HEK293 (cell line): ENCODE measurements around the gene AGO1.

ENCODE experiments used
- EGR2 ChIP-seq: fragments of 450-650 bp; formaldehyde crosslinking; IDR thresholded peaks from 2 replicates; pipeline ENCODE4 v1.5.1; 2016; ENCODE audit warnings: low read depth, missing biosample characterization, missing genetic modification characterization
- IKZF3 ChIP-seq: fragments of 450-650 bp; IDR thresholded peaks from 2 replicates; pipeline ENCODE4 v1.5.0; 2018; ENCODE audit warnings: missing biosample characterization, mild to moderate bottlenecking, missing genetic modification characterization, moderate library complexity
- KLF7 ChIP-seq: fragments of 450-650 bp; formaldehyde crosslinking; IDR thresholded peaks from 2 replicates; pipeline ENCODE4 v1.5.1; 2016; ENCODE audit warnings: missing biosample characterization, missing genetic modification characterization, borderline replicate concordance
- OSR2 ChIP-seq: fragments of 450-650 bp; formaldehyde crosslinking; IDR thresholded peaks from 2 replicates; pipeline ENCODE4 v1.5.1; 2016; ENCODE audit warnings: missing biosample characterization, missing genetic modification characterization
- REST ChIP-seq: fragments of 450-650 bp; formaldehyde crosslinking; IDR thresholded peaks from 2 replicates; pipeline ENCODE4 v1.5.1; 2016; ENCODE audit warnings: missing biosample characterization, missing genetic modification characterization
- SALL2 ChIP-seq: fragments of 450-650 bp; formaldehyde crosslinking; IDR thresholded peaks from 2 replicates; pipeline ENCODE4 v1.5.0; 2017; ENCODE audit warnings: missing biosample characterization, mild to moderate bottlenecking, missing genetic modification characterization, borderline replicate concordance
- SCRT2 ChIP-seq: fragments of 450-650 bp; formaldehyde crosslinking; IDR thresholded peaks from 2 replicates; pipeline ENCODE4 v1.5.1; 2016; ENCODE audit warnings: missing biosample characterization, missing genetic modification characterization
- SETDB1 ChIP-seq: IDR thresholded peaks from one replicate; pipeline ENCODE4 v1.6.1; 2017; ENCODE audit warnings: mild to moderate bottlenecking, low read length, moderate library complexity, mixed read lengths; ENCODE audit not compliant: insufficient read length
- ZBTB26 ChIP-seq: fragments of 450-650 bp; formaldehyde crosslinking; optimal IDR thresholded peaks from 2 replicates; pipeline ENCODE3; 2016; ENCODE audit warnings: missing biosample characterization, mild to moderate bottlenecking, missing genetic modification characterization
- ZBTB44 ChIP-seq: fragments of 450-650 bp; IDR thresholded peaks from 2 replicates; pipeline ENCODE4 v1.5.1; 2018; ENCODE audit warnings: missing biosample characterization, mild to moderate bottlenecking, missing genetic modification characterization
- ZNF138 ChIP-seq: fragments of 450-650 bp; formaldehyde crosslinking; IDR thresholded peaks from 2 replicates; pipeline ENCODE4 v1.5.1; 2016; ENCODE audit warnings: missing biosample characterization, missing genetic modification characterization, borderline replicate concordance
- ZNF155 ChIP-seq: fragments of 450-650 bp; formaldehyde crosslinking; IDR thresholded peaks from 2 replicates; pipeline ENCODE4 v1.5.1; 2016; ENCODE audit warnings: missing biosample characterization, missing genetic modification characterization
- ZNF214 ChIP-seq: fragments of 450-650 bp; formaldehyde crosslinking; IDR thresholded peaks from 2 replicates; pipeline ENCODE4 v1.5.1; 2017; ENCODE audit warnings: missing biosample characterization, mild to moderate bottlenecking, missing genetic modification characterization, borderline replicate concordance
- ZNF280D ChIP-seq: fragments of 450-650 bp; formaldehyde crosslinking; IDR thresholded peaks from 2 replicates; pipeline ENCODE4 v1.5.1; 2016; ENCODE audit warnings: missing biosample characterization, missing genetic modification characterization
- ZNF311 ChIP-seq: fragments of 450-650 bp; formaldehyde crosslinking; IDR thresholded peaks from 2 replicates; pipeline ENCODE4 v1.5.1; 2017; ENCODE audit warnings: missing biosample characterization, missing genetic modification characterization, borderline replicate concordance
- ZNF416 ChIP-seq: fragments of 450-650 bp; formaldehyde crosslinking; IDR thresholded peaks from 2 replicates; pipeline ENCODE4 v1.5.1; 2016; ENCODE audit warnings: missing biosample characterization, missing genetic modification characterization
- ZNF423 ChIP-seq: fragments of 450-650 bp; formaldehyde crosslinking; IDR thresholded peaks from 2 replicates; pipeline ENCODE4 v1.5.1; 2016; ENCODE audit warnings: missing biosample characterization, missing genetic modification characterization
- ZNF48 ChIP-seq: fragments of 450-650 bp; formaldehyde crosslinking; IDR thresholded peaks from 2 replicates; pipeline ENCODE4 v1.5.1; 2016; ENCODE audit warnings: missing biosample characterization, missing genetic modification characterization
- ZNF488 ChIP-seq: fragments of 450-650 bp; formaldehyde crosslinking; IDR thresholded peaks from 2 replicates; pipeline ENCODE4 v1.5.1; 2016; ENCODE audit warnings: missing biosample characterization, missing genetic modification characterization
- ZNF580 ChIP-seq: fragments of 450-650 bp; formaldehyde crosslinking; IDR thresholded peaks from 2 replicates; pipeline ENCODE4 v1.5.1; 2016; ENCODE audit warnings: missing biosample characterization, missing genetic modification characterization
- ZNF707 ChIP-seq: fragments of 450-650 bp; formaldehyde crosslinking; IDR thresholded peaks from 2 replicates; pipeline ENCODE4 v1.5.1; 2016; ENCODE audit warnings: missing biosample characterization, missing genetic modification characterization
- ZNF747 ChIP-seq: fragments of 450-650 bp; formaldehyde crosslinking; IDR thresholded peaks from 2 replicates; pipeline ENCODE4 v1.5.1; 2016; ENCODE audit warnings: missing biosample characterization, missing genetic modification characterization
- ZNF76 ChIP-seq: fragments of 450-650 bp; formaldehyde crosslinking; IDR thresholded peaks from 2 replicates; pipeline ENCODE4; 2016; ENCODE audit warnings: low read depth, missing biosample characterization, missing genetic modification characterization, borderline replicate concordance
- ZSCAN16 ChIP-seq: fragments of 450-650 bp; formaldehyde crosslinking; IDR thresholded peaks from 2 replicates; pipeline ENCODE4 v1.5.1; 2016; ENCODE audit warnings: missing biosample characterization, missing genetic modification characterization
- ZSCAN4 ChIP-seq: fragments of 450-650 bp; formaldehyde crosslinking; IDR thresholded peaks from 2 replicates; pipeline ENCODE4 v1.5.1; 2017; ENCODE audit warnings: missing biosample characterization, missing genetic modification characterization

AGO1 gene

GRCh38 chr1:35882945-35883634 lies at the start of gene AGO1 (continued):
- TF ChIP-seq ZNF580 (tag by site-specific recombination) (no peak), ZNF138 (no peak), ZNF416 (no peak), ZNF76 (tag by site-specific recombination) (no peak), ZNF707 (tag by site-specific recombination) (no peak), ZNF423 (tag by site-specific recombination) (peak; percentile 65; the same call in 1 of the 2 replicates), IKZF3 (tag by site-specific recombination) (no peak), SCRT2 (tag by site-specific recombination) (no peak), ZSCAN4 (tag by site-specific recombination) (no peak), ZNF488 (tag by site-specific recombination) (no peak), ZNF747 (no peak), ZSCAN16 (no peak), REST (tag by site-specific recombination) (0 out of 2 replicates have a peak, but pooled peaks have one; percentile 30), ZNF280D (tag by site-specific recombination) (no peak), OSR2 (no peak), ZBTB26 (tag by site-specific recombination) (peak; percentile 53), SALL2 (tag by site-specific recombination) (no peak), ZNF311 (tag by site-specific recombination) (no peak), KLF7 (tag by site-specific recombination) (0 out of 2 replicates have a peak, but pooled peaks have one; percentile 33), ZBTB44 (tag by site-specific recombination) (0 out of 2 replicates have a peak, but pooled peaks have one; percentile 35), ZNF48 (tag by site-specific recombination) (no peak), ZNF155 (tag by site-specific recombination) (no peak), SETDB1 (no peak), ZNF214 (tag by site-specific recombination) (no peak), EGR2 (tag by site-specific recombination) (no peak)
